H1 (cell line): ENCODE measurements around the gene BCAS3.

Experiments
- BCL11A ChIP-seq, 2 experiments: IDR thresholded peaks; one replicate each; pipeline ENCODE4 v1.6.1; 2011; ENCODE audit warnings: low read depth in 2 of 2, low read length in 2 of 2, mild to moderate bottlenecking in 2 of 2
- CTCF ChIP-seq, 3 experiments: IDR thresholded peaks; 1 replicate in 2 of 3; 2 replicates in 1 of 3; pipeline versions ENCODE4 v1.5.1 to v1.6.1; 2011; ENCODE audit warnings: low read length in 3 of 3, mild to moderate bottlenecking in 3 of 3, inconsistent platforms in 2 of 3, low read depth in 1 of 3, moderate library complexity in 1 of 3; ENCODE audit not compliant: insufficient read depth in 1 of 3; ENCODE audit errors: control extremely low read depth in 1 of 3
- EGR1 ChIP-seq: IDR thresholded peaks from 2 replicates; pipeline ENCODE4 v1.6.1; 2011; ENCODE audit warnings: low read depth, low read length, borderline replicate concordance
- RAD21 ChIP-seq, 2 experiments: IDR thresholded peaks in 1 of 2; conservative IDR thresholded peaks in 1 of 2; 2 replicates each; pipeline ENCODE4 v1.6.1; 2011; ENCODE audit warnings: low read depth in 2 of 2, low read length in 2 of 2, improper control_type of control experiment in 1 of 2, inconsistent platforms in 1 of 2, mild to moderate bottlenecking in 1 of 2, moderate library complexity in 1 of 2

GRCh38 chr17:61340431-61341209 lies 663.0 kb downstream of the BCAS3 start:
- no peak for TF ChIP-seq EGR1
- no peak for TF ChIP-seq CTCF (IDR thresholded peaks at IDR 0.05; ENCODE audit: control extremely low read depth in 1 of 3, insufficient read depth in 1 of 3, low read depth in 1 of 3, low read length in 3 of 3)
- no peak for TF ChIP-seq RAD21 (IDR thresholded peaks at IDR 0.05 in 1 of 2, conservative IDR thresholded peaks at IDR 0.05 in 1 of 2; ENCODE audit: low read depth in 2 of 2, low read length in 2 of 2)
- TF ChIP-seq BCL11A (IDR thresholded peaks at IDR 0.05; ENCODE audit: low read depth in 2 of 2, low read length in 2 of 2): no peak
